K562 (cell line): Measurements from ENCODE around the gene IQCE.

Experiments
- CC2D1A ChIP-seq: fragments of 450-650 bp; IDR thresholded peaks from 2 replicates; pipeline ENCODE4 v1.6.1; 2017; ENCODE audit warnings: mild to moderate bottlenecking
- CHD2 ChIP-seq: IDR thresholded peaks from 2 replicates; pipeline ENCODE4 v1.6.1; 2011; ENCODE audit warnings: low read depth, low read length
- PCBP2 ChIP-seq: fragments of 200-400 bp; formaldehyde crosslinking; IDR thresholded peaks from 2 replicates; pipeline ENCODE4 v1.6.1; 2018; ENCODE audit warnings: low read length, low read depth, mild to moderate bottlenecking, moderate library complexity; ENCODE audit not compliant: poor library complexity, severe bottlenecking
- POLR2A ChIP-seq: fragments of 450-650 bp; conservative IDR thresholded peaks from 2 replicates; pipeline ENCODE4 v1.6.1; 2016
- SP1 ChIP-seq: sonication (generic); formaldehyde crosslinking; IDR thresholded peaks from 2 replicates; pipeline ENCODE4 v1.8.1; 2022; ENCODE audit warnings: mild to moderate bottlenecking, missing genetic modification reagents
- ZNF589 ChIP-seq: fragments of 200-800 bp; sonication (Bioruptor generic); IDR thresholded peaks from 2 replicates; pipeline ENCODE4 v1.6.1; 2016; ENCODE audit warnings: low read depth, missing genetic modification characterization, missing compliant biosample characterization
- TF ChIP-seq, protein P1 (sequence below): sonication (generic); formaldehyde crosslinking; IDR thresholded peaks from 2 replicates; pipeline ENCODE4 v1.8.0; 2022; ENCODE audit warnings: mild to moderate bottlenecking, low read depth, missing genetic modification reagents
- TF ChIP-seq, protein P2 (sequence below), 3 experiments: IDR thresholded peaks in 2 of 3; conservative IDR thresholded peaks in 1 of 3; 2 replicates each; pipeline ENCODE4 v1.5.1; 2011 to 2012; ENCODE audit warnings: low read length in 3 of 3, mild to moderate bottlenecking in 3 of 3, control low read depth in 2 of 3, improper control_type of control experiment in 1 of 3, inconsistent platforms in 1 of 3, low read depth in 1 of 3, mixed read lengths in 1 of 3, moderate library complexity in 1 of 3; ENCODE audit not compliant: insufficient read depth in 2 of 3
- TF ChIP-seq, protein P3 (sequence below), 2 experiments: fragments of 450-650 bp; IDR thresholded peaks; 2 replicates each; pipeline ENCODE4 v1.6.1; 2016; ENCODE audit warnings: mild to moderate bottlenecking in 2 of 2, borderline replicate concordance in 1 of 2, low read depth in 1 of 2, moderate library complexity in 1 of 2

DNA sequence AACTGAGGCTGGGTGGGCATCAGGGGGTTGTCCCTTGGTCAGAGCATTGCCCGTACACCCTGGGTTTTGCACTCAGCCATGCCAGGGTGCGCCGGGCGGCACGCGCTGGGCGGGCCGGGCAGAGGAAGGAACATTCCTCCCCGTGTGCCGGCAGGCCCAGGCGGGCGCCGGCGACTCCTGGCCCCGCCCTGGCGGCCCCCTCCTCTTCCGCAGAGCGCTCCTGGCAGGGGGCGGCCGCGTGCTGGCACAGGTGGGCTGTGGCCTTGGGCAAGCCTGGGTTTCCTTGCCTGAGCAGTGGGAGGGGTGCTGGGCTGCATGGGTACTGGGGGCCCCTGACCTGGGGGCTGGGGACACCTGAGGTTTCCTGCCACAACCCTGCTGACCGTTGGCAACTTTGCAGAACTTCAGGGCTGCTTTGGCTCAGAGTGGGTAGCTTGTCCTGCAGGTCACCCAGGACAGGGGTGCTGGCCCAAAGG lies 35.3 kb upstream of the IQCE start:
- TF ChIP-seq POLR2A (no peak), CHD2 (no peak), PCBP2 (no peak), SP1 (CRISPR knock-in tag) (no peak), CC2D1A (no peak), ZNF589 (CRISPR knock-in tag) (no peak)
- TF ChIP-seq, protein P1, sequence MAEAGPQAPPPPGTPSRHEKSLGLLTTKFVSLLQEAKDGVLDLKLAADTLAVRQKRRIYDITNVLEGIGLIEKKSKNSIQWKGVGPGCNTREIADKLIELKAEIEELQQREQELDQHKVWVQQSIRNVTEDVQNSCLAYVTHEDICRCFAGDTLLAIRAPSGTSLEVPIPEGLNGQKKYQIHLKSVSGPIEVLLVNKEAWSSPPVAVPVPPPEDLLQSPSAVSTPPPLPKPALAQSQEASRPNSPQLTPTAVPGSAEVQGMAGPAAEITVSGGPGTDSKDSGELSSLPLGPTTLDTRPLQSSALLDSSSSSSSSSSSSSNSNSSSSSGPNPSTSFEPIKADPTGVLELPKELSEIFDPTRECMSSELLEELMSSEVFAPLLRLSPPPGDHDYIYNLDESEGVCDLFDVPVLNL (CRISPR knock-in tag) = no peak
- TF ChIP-seq, protein P2, sequence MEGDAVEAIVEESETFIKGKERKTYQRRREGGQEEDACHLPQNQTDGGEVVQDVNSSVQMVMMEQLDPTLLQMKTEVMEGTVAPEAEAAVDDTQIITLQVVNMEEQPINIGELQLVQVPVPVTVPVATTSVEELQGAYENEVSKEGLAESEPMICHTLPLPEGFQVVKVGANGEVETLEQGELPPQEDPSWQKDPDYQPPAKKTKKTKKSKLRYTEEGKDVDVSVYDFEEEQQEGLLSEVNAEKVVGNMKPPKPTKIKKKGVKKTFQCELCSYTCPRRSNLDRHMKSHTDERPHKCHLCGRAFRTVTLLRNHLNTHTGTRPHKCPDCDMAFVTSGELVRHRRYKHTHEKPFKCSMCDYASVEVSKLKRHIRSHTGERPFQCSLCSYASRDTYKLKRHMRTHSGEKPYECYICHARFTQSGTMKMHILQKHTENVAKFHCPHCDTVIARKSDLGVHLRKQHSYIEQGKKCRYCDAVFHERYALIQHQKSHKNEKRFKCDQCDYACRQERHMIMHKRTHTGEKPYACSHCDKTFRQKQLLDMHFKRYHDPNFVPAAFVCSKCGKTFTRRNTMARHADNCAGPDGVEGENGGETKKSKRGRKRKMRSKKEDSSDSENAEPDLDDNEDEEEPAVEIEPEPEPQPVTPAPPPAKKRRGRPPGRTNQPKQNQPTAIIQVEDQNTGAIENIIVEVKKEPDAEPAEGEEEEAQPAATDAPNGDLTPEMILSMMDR (IDR thresholded peaks at IDR 0.05 in 2 of 3, conservative IDR thresholded peaks at IDR 0.05 in 1 of 3; ENCODE audit: insufficient read depth in 2 of 3, low read depth in 1 of 3, low read length in 3 of 3) = no peak
- TF ChIP-seq, protein P3, sequence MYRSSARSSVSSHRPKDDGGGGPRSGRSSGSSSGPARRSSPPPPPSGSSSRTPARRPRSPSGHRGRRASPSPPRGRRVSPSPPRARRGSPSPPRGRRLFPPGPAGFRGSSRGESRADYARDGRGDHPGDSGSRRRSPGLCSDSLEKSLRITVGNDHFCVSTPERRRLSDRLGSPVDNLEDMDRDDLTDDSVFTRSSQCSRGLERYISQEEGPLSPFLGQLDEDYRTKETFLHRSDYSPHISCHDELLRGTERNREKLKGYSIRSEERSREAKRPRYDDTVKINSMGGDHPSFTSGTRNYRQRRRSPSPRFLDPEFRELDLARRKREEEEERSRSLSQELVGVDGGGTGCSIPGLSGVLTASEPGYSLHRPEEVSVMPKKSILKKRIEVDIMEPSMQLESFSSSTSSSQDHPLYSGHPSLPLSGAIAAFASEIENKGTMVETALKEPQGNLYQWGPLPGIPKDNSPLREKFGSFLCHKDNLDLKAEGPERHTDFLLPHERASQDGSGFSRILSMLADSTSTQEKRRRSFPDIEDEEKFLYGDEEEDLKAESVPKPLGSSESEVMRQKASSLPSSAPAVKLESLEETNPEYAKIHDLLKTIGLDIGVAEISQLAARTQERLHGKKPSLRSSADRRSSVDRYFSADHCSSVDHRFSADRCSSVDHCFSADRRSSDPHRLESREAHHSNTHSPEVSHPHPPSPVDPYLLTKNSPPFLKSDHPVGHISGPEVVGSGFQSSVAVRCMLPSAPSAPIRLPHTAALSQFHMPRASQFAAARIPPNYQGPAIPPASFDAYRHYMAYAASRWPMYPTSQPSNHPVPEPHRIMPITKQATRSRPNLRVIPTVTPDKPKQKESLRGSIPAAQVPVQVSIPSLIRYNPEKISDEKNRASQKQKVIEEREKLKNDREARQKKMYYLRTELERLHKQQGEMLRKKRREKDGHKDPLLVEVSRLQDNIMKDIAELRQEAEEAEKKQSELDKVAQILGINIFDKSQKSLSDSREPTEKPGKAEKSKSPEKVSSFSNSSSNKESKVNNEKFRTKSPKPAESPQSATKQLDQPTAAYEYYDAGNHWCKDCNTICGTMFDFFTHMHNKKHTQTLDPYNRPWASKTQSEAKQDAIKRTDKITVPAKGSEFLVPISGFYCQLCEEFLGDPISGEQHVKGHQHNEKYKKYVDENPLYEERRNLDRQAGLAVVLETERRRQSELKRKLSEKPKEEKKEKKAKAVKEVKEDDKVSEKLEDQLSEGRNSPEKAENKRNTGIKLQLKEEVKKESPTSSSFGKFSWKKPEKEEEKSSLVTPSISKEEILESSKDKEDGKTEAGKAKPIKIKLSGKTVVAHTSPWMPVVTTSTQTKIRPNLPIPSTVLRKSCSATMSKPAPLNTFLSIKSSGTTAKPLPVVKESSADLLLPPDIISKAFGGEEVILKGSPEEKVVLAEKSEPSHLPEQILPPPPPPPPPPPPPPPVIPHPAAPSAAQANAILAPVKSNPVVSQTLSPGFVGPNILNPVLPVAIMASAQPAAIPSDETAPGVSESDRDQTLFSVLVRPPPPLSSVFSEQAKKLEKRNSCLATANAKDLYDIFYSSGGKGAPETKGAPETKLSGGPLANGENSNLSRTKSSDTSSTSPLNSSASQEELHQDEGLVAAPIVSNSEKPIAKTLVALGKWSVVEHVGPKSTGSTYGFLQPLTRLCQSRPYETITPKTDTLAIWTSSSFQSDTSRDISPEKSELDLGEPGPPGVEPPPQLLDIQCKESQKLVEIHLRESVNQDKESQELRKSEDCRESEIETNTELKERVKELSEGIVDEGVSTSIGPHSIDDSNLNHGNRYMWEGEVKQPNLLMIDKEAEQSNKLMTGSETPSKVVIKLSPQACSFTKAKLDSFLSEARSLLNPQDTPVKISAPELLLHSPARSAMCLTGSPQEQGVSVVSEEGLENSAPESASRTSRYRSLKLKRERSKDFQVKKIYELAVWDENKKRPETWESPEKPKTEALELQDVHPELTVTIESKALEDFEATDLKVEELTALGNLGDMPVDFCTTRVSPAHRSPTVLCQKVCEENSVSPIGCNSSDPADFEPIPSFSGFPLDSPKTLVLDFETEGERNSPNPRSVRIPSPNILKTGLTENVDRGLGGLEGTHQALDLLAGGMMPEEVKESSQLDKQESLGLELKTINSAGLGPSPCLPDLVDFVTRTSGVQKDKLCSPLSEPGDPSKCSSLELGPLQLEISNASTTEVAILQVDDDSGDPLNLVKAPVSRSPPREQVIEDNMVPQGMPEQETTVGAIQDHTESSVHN (IDR thresholded peaks at IDR 0.05; ENCODE audit: borderline replicate concordance in 1 of 2, low read depth in 1 of 2) = no peak
